GM23338 (cell line): ENCODE measurements around the gene KLK10. TPM values are rescaled to one million over a fixed set of nuclear protein-coding genes. Genes with fewer than 3 reads are reported as not detected.

ENCODE experiments used
- ATAC-seq: fragments of 200-7000 bp; cut with Tn5 transposase; 3 replicates; pipeline ENCODE4 v1.9.1; 2020
- DNase-seq: peaks from one replicate; pipeline ENCODE4 v3.0.0-alpha.2; 2015; ENCODE audit warnings: low spot score
- H2AFZ ChIP-seq: fragments of 200-600 bp; sonication (generic); 2 replicates; pipeline ENCODE4 v1.8.0; 2016; ENCODE audit warnings: antibody characterized with exemption, mild to moderate bottlenecking, moderate library complexity
- H3F3A ChIP-seq: fragments of 200-600 bp; sonication (generic); replicated peaks from 2 replicates; pipeline ENCODE4 v1.8.0; 2017; ENCODE audit warnings: antibody characterized with exemption, mixed run types, low read depth
- H3K27ac ChIP-seq: fragments of 200-600 bp; sonication (generic); 2 replicates; pipeline ENCODE4 v1.6.1; 2016; ENCODE audit warnings: low read depth
- H3K27me3 ChIP-seq: fragments of 200-600 bp; sonication (generic); 2 replicates; pipeline ENCODE4 v1.8.0; 2016; ENCODE audit warnings: mild to moderate bottlenecking, mixed run types, moderate library complexity; ENCODE audit not compliant: insufficient read depth
- H3K36me3 ChIP-seq: fragments of 200-600 bp; sonication (generic); 2 replicates; pipeline ENCODE4 v1.8.0; 2016; ENCODE audit warnings: mild to moderate bottlenecking; ENCODE audit not compliant: insufficient read depth
- H3K4me1 ChIP-seq: fragments of 200-600 bp; sonication (generic); 2 replicates; pipeline ENCODE4 v1.8.0; 2016; ENCODE audit warnings: mild to moderate bottlenecking, moderate library complexity; ENCODE audit not compliant: insufficient read depth
- H3K4me2 ChIP-seq: fragments of 200-600 bp; sonication (generic); 2 replicates; pipeline ENCODE4 v1.7.1; 2017; ENCODE audit warnings: mixed run types
- H3K4me3 ChIP-seq: fragments of 200-600 bp; sonication (generic); 2 replicates; pipeline ENCODE4 v1.6.1; 2016; ENCODE audit warnings: mixed run types
- H3K79me2 ChIP-seq: fragments of 200-600 bp; sonication (generic); replicated peaks from 2 replicates; pipeline ENCODE4 v1.8.0; 2017; ENCODE audit warnings: mild to moderate bottlenecking; ENCODE audit not compliant: insufficient read depth
- H3K9me2 ChIP-seq: fragments of 200-600 bp; sonication (generic); 2 replicates; pipeline ENCODE4 v1.8.0; 2017; ENCODE audit not compliant: insufficient read depth
- H4K20me1 ChIP-seq: fragments of 200-600 bp; sonication (generic); replicated peaks from 2 replicates; pipeline ENCODE4 v1.8.0; 2017; ENCODE audit warnings: mild to moderate bottlenecking; ENCODE audit not compliant: insufficient read depth
- H3K27ac Mint-ChIP-seq: 2 replicates; pipeline ENCODE4 v1.8.0; 2020; ENCODE audit warnings: inconsistent platforms, mild to moderate bottlenecking, moderate library complexity, mixed read lengths
- H3K27me3 Mint-ChIP-seq: 3 replicates; pipeline ENCODE4 v1.8.0; 2022; ENCODE audit warnings: low read depth, mild to moderate bottlenecking, moderate library complexity, mixed read lengths, inconsistent platforms; ENCODE audit not compliant: insufficient read depth, poor library complexity
- H3K36me3 Mint-ChIP-seq: 3 replicates; pipeline ENCODE4 v1.8.0; 2021; ENCODE audit warnings: low read depth, mild to moderate bottlenecking, inconsistent platforms, moderate library complexity, mixed read lengths
- H3K4me1 Mint-ChIP-seq: 3 replicates; pipeline ENCODE4 v1.8.0; 2020; ENCODE audit warnings: mild to moderate bottlenecking, inconsistent platforms, mixed read lengths
- H3K4me3 Mint-ChIP-seq: 3 replicates; pipeline ENCODE4 v1.8.0; 2021; ENCODE audit warnings: moderate library complexity, mild to moderate bottlenecking, inconsistent platforms, mixed read lengths
- H3K9me3 Mint-ChIP-seq: 3 replicates; pipeline ENCODE4 v1.8.0; 2020; ENCODE audit warnings: moderate library complexity, mild to moderate bottlenecking, inconsistent platforms, mixed read lengths
- CREB1 ChIP-seq: fragments of 250-450 bp; sonication (Bioruptor Pico); IDR thresholded peaks from 2 replicates; pipeline ENCODE4 v1.5.0; 2020; ENCODE audit warnings: low read depth, mild to moderate bottlenecking, moderate library complexity
- CTCF ChIP-seq, 2 experiments: fragments of 200-600 bp in 1 of 2; sonication (generic) in 1 of 2; conservative IDR thresholded peaks; 2 replicates each; pipeline versions ENCODE4 v1.5.1 to v1.6.1; 2016 to 2017; ENCODE audit warnings: antibody characterized with exemption in 2 of 2, low read depth in 2 of 2, mild to moderate bottlenecking in 2 of 2, moderate library complexity in 1 of 2
- ETS1 ChIP-seq: IDR thresholded peaks from 2 replicates; pipeline ENCODE4 v1.6.1; 2016; ENCODE audit warnings: antibody characterized with exemption
- EZH2 ChIP-seq: fragments of 200-600 bp; sonication (generic); IDR thresholded peaks from one replicate; pipeline ENCODE4 v1.8.0; 2017; ENCODE audit warnings: antibody characterized with exemption, mild to moderate bottlenecking, low read depth; ENCODE audit not compliant: unreplicated experiment
- EZH2phosphoT487 ChIP-seq: fragments of 200-600 bp; sonication (generic); IDR thresholded peaks from one replicate; pipeline ENCODE4 v1.8.1; 2018; ENCODE audit warnings: antibody characterized with exemption; ENCODE audit not compliant: unreplicated experiment
- JUNB ChIP-seq: IDR thresholded peaks from one replicate; pipeline ENCODE4 v1.6.1; 2016; ENCODE audit warnings: antibody characterized with exemption; ENCODE audit not compliant: unreplicated experiment
- NANOG ChIP-seq: IDR thresholded peaks from 2 replicates; pipeline ENCODE4 v1.6.1; 2016; ENCODE audit warnings: antibody characterized with exemption, borderline replicate concordance
- POLR2AphosphoS5 ChIP-seq: IDR thresholded peaks from 2 replicates; pipeline ENCODE4 v1.6.1; 2016; ENCODE audit warnings: antibody characterized with exemption, low read depth
- REST ChIP-seq: IDR thresholded peaks from one replicate; pipeline ENCODE4 v1.6.1; 2018; ENCODE audit warnings: antibody characterized with exemption; ENCODE audit not compliant: unreplicated experiment
- STAT1 ChIP-seq: IDR thresholded peaks from one replicate; pipeline ENCODE4 v1.6.1; 2016; ENCODE audit warnings: antibody characterized with exemption; ENCODE audit not compliant: unreplicated experiment
- ZNF114 ChIP-seq: fragments of 250-450 bp; sonication (Bioruptor Pico); IDR thresholded peaks from 2 replicates; pipeline ENCODE4 v1.5.0; 2020; ENCODE audit warnings: mild to moderate bottlenecking, moderate library complexity
- ZNF331 ChIP-seq: fragments of 250-450 bp; sonication (Bioruptor Pico); IDR thresholded peaks from 2 replicates; pipeline ENCODE4 v1.5.0; 2020; ENCODE audit warnings: low read depth, mild to moderate bottlenecking, moderate library complexity
- ZNF462 ChIP-seq: fragments of 250-450 bp; sonication (Bioruptor Pico); IDR thresholded peaks from 2 replicates; pipeline ENCODE4 v1.5.0; 2020; ENCODE audit warnings: mild to moderate bottlenecking, moderate library complexity
- polyA plus RNA-seq: library from polyadenylated mRNA; unstranded; fragments of >200 nt; fragmentation: Nextera tagmentation; extraction: Ambion mirVana; gene quantifications from 2 replicates; pipeline ENCODE4 v1.2.1, GENCODE V29; 2016
- total RNA-seq: library from RNA; depleted of rRNA; stranded (reverse); fragments of >200 nt; shearing (Covaris generic); gene quantifications from 2 replicates; pipeline ENCODE4 v1.2.3, GENCODE V29; 2014

KLK10 gene
- total and polyA plus RNA-seq, 2 experiments from 2014 or later = 6.1 to 6.6 TPM

- DNase-seq (no peak), ATAC-seq (no peak)
- no peak overlapping the region for H3K27ac Mint-ChIP-seq
- Histone ChIP-seq H3F3A (no peaks in the 10 kb centered on the region), H3K4me1 (peaks cover 16% of the 10 kb centered on the region), H3K4me2 (no peak overlapping the region), H3K27me3 (peaks cover 22% of the 10 kb centered on the region), H3K9me2 (no peaks in the 10 kb centered on the region), H3K79me2 (no peaks in the 10 kb centered on the region), H3K27ac (no peak overlapping the region), H3K4me3 (no peak overlapping the region), H4K20me1 (no peaks in the 10 kb centered on the region), H2AFZ (no peak overlapping the region), H3K36me3 (no peaks in the 10 kb centered on the region)
- H3K4me1 Mint-ChIP-seq = peaks cover 21% of the 10 kb centered on the region
- H3K36me3 Mint-ChIP-seq = no peaks in the 10 kb centered on the region; the same call in 2 of the 3 replicates
- H3K27me3 Mint-ChIP-seq = no peaks in the 10 kb centered on the region
- TF ChIP-seq ZNF114 = no peak
- TF ChIP-seq ZNF331 = no peak
- TF ChIP-seq CTCF (conservative IDR thresholded peaks at IDR 0.05; ENCODE audit: low read depth in 2 of 2) = no peak
- TF ChIP-seq CREB1 (CRISPR knock-in tag) = no peak
- TF ChIP-seq NANOG = no peak
- TF ChIP-seq STAT1 = no peak
- no peak for TF ChIP-seq REST
- TF ChIP-seq ETS1 = no peak
- TF ChIP-seq POLR2AphosphoS5 = no peak
- no peak for TF ChIP-seq ZNF462 (CRISPR knock-in tag)
- TF ChIP-seq EZH2phosphoT487 = no peak
- TF ChIP-seq JUNB = no peak
- TF ChIP-seq EZH2 = no peak
- H3K9me3 Mint-ChIP-seq = peaks cover 2% of the 10 kb centered on the region; the same call in 2 of the 3 replicates
- no peak overlapping the region for H3K4me3 Mint-ChIP-seq
Observed at GRCh38 chr19:50982186-50982585, 37.3 kb downstream of the KLK10 start.
